Stimulated activated CD4-positive, alpha-beta T cell treated with anti-CD3 and anti-CD28 coated beads, Interleukin-1b, Interleukin-23, amount 100 ng/mL, for 24 hours (primary cell): ENCODE data around the gene CELSR2.
"Not testable (repeated sequence)": the region's sequence is repeated elsewhere in the genome, so short reads cannot be mapped to it uniquely, and the experiment has no call there.

Source experiments
- DNase-seq, 4 experiments: peaks; one replicate each; pipeline ENCODE4 v3.0.0-alpha.2; 2020; ENCODE audit warnings: low read depth in 4 of 4, low spot score in 1 of 4

Gene CELSR2

GRCh38 chr1:109298666-109299557 lies 49.6 kb downstream of the CELSR2 start:
- no peak for DNase-seq

GRCh38 chr1:109299558-109300343 lies 50.4 kb downstream of the CELSR2 start:
- no peak for DNase-seq

- no peak for DNase-seq
These were observed 51.4 kb downstream of the CELSR2 start for GRCh38 chr1:109300650-109301151.

- no peak for DNase-seq
These were observed 52.5 kb downstream of the CELSR2 start for GRCh38 chr1:109301874-109302273.

- no peak for DNase-seq
These were observed 55.0 kb downstream of the CELSR2 start for GRCh38 chr1:109304226-109304920.

- not testable (repeated sequence) for DNase-seq
These were observed 56.7 kb downstream of the CELSR2 start for GRCh38 chr1:109305991-109306390.

- DNase-seq = no peak
These were observed 57.5 kb downstream of the CELSR2 start, which contains the start of gene MYBPHL for GRCh38 chr1:109306832-109307273. Gene MYBPHL (minus strand): TSS chr1:109307011. CDS start chr1:109306991, 20 bp downstream.

GRCh38 chr1:109307274-109308021 lies 58.1 kb downstream of the CELSR2 start:
- DNase-seq = no peak

GRCh38 chr1:109309347-109309746 lies 60.0 kb downstream of the CELSR2 start:
- DNase-seq = no peak

- no peak for DNase-seq
These were observed 62.9 kb downstream of the CELSR2 start for GRCh38 chr1:109312246-109312645.

GRCh38 chr1:109312978-109313775 lies 63.8 kb downstream of the CELSR2 start:
- no peak for DNase-seq

GRCh38 chr1:109314795-109315194 lies 65.5 kb downstream of the CELSR2 start:
- no peak for DNase-seq

- no peak for DNase-seq
These were observed 65.9 kb downstream of the CELSR2 start for GRCh38 chr1:109315288-109315687.

GRCh38 chr1:109316506-109316905 lies 67.2 kb downstream of the CELSR2 start:
- no peak for DNase-seq

- no peak for DNase-seq
These were observed 69.8 kb downstream of the CELSR2 start for GRCh38 chr1:109319114-109319513.

GRCh38 chr1:109322974-109323373 lies 73.6 kb downstream of the CELSR2 start:
- DNase-seq = no peak
